Hematopoietic multipotent progenitor cell treated with erythropoietin and hydrocortisone succinate and interleukin-3 and kit ligand, for 17 days (in vitro differentiated cells): ENCODE measurements around the gene SYCP2.

Experiments used
- DNase-seq: peaks from one replicate; pipeline ENCODE4 v3.0.0-alpha.2; 2015; ENCODE audit warnings: low spot score

SYCP2 gene

GRCh38 chr20:59822291-59823029, 111.0 kb downstream of the SYCP2 start:
- DNase-seq: no peak

GRCh38 chr20:59821788-59822187, 111.6 kb downstream of the SYCP2 start:
- no peak for DNase-seq

- DNase-seq: no peak
These were observed 112.2 kb downstream of the SYCP2 start for GRCh38 chr20:59821201-59821600.

- no peak for DNase-seq
These were observed 113.0 kb downstream of the SYCP2 start for GRCh38 chr20:59820204-59821041.

- DNase-seq: no peak
These were observed 113.8 kb downstream of the SYCP2 start for GRCh38 chr20:59819496-59820203.

- DNase-seq: no peak
These were observed 114.5 kb downstream of the SYCP2 start for GRCh38 chr20:59818911-59819310.

GRCh38 chr20:59817846-59818615, 115.4 kb downstream of the SYCP2 start:
- DNase-seq: no peak

GRCh38 chr20:59817406-59817805, 116.0 kb downstream of the SYCP2 start:
- no peak for DNase-seq

- DNase-seq: no peak
These were observed 117.2 kb downstream of the SYCP2 start for GRCh38 chr20:59816146-59816738.

GRCh38 chr20:59814840-59815340, 118.5 kb downstream of the SYCP2 start:
- no peak for DNase-seq

- no peak for DNase-seq
These were observed 119.2 kb downstream of the SYCP2 start for GRCh38 chr20:59813948-59814839.
